ENCODE data around the gene MYH11.

- TF ChIP-seq POLR2A (IDR thresholded peaks at IDR 0.05; ENCODE audit: low read length) = no peak
- TF ChIP-seq GATA1 (IDR thresholded peaks at IDR 0.05; ENCODE audit: low read depth, low read length) = no peak
Observed at GRCh38 chr16:15836965-15837611, 19.7 kb downstream of the MYH11 start.
